HepG2 (cell line): ENCODE results near the gene COMMD7. TPM values are rescaled to one million over a fixed set of nuclear protein-coding genes. Genes with fewer than 3 reads are reported as not detected.

Experiments
- CBX2 ChIP-seq, 2 experiments: fragments of 200-600 bp in 1 of 2; sonication (generic); formaldehyde crosslinking in 1 of 2; IDR thresholded peaks; 2 replicates each; pipeline versions ENCODE4 v1.7.0 to v1.8.1; 2018 to 2022; ENCODE audit warnings: low read depth in 2 of 2, low read length in 1 of 2, mild to moderate bottlenecking in 1 of 2, missing genetic modification reagents in 1 of 2
- ETV5 ChIP-seq: IDR thresholded peaks from 2 replicates; pipeline ENCODE4 v1.6.1; 2018; ENCODE audit warnings: missing biosample characterization, missing genetic modification reagents, inconsistent platforms, borderline replicate concordance
- GTF2F1 ChIP-seq: fragments of 150-350 bp; IDR thresholded peaks from 2 replicates; pipeline ENCODE4 v1.6.1; 2014; ENCODE audit warnings: low read length
- MEF2D ChIP-seq: sonication (generic); formaldehyde crosslinking; IDR thresholded peaks from 2 replicates; pipeline ENCODE4 v1.5.1; 2020; ENCODE audit warnings: mild to moderate bottlenecking, missing genetic modification reagents
- MTF2 ChIP-seq: sonication (generic); formaldehyde crosslinking; IDR thresholded peaks from 2 replicates; pipeline ENCODE4 v1.5.0; 2020; ENCODE audit warnings: missing genetic modification reagents, borderline replicate concordance
- NFRKB ChIP-seq: fragments of 450-650 bp; IDR thresholded peaks from 2 replicates; pipeline ENCODE4 v1.6.1; 2017
- NR0B2 ChIP-seq: sonication (generic); formaldehyde crosslinking; IDR thresholded peaks from 2 replicates; pipeline ENCODE4 v1.4.0; 2020; ENCODE audit warnings: mild to moderate bottlenecking, missing genetic modification reagents
- PAXIP1 ChIP-seq: sonication (generic); formaldehyde crosslinking; conservative IDR thresholded peaks from 2 replicates; pipeline ENCODE4 v1.4.0; 2020; ENCODE audit warnings: mild to moderate bottlenecking, missing genetic modification reagents, moderate library complexity
- PHF20 ChIP-seq: sonication (generic); formaldehyde crosslinking; IDR thresholded peaks from 2 replicates; pipeline ENCODE4 v1.5.0; 2020; ENCODE audit warnings: mild to moderate bottlenecking, missing genetic modification reagents
- SIX4 ChIP-seq: sonication (generic); formaldehyde crosslinking; IDR thresholded peaks from 2 replicates; pipeline ENCODE4 v1.4.0; 2020; ENCODE audit warnings: missing genetic modification reagents
- SNAPC5 ChIP-seq: sonication (generic); formaldehyde crosslinking; IDR thresholded peaks from 2 replicates; pipeline ENCODE4 v1.8.1; 2023; ENCODE audit warnings: mild to moderate bottlenecking, missing genetic modification reagents, borderline replicate concordance
- ZBTB8A ChIP-seq: sonication (generic); formaldehyde crosslinking; IDR thresholded peaks from 2 replicates; pipeline ENCODE4 v1.4.0; 2020; ENCODE audit warnings: mild to moderate bottlenecking, low read depth, missing genetic modification reagents, borderline replicate concordance
- ZNF136 ChIP-seq: sonication (generic); formaldehyde crosslinking; IDR thresholded peaks from 2 replicates; pipeline ENCODE4 v1.8.1; 2022; ENCODE audit warnings: low read depth, mild to moderate bottlenecking, moderate library complexity, missing genetic modification reagents
- ZNF142 ChIP-seq: sonication (generic); formaldehyde crosslinking; IDR thresholded peaks from 2 replicates; pipeline ENCODE4 v1.4.0; 2020; ENCODE audit warnings: missing genetic modification reagents
- ZNF260 ChIP-seq: sonication (generic); formaldehyde crosslinking; IDR thresholded peaks from 2 replicates; pipeline ENCODE4 v1.4.0; 2020; ENCODE audit warnings: missing genetic modification reagents, low read depth, mild to moderate bottlenecking, borderline replicate concordance
- ZNF577 ChIP-seq: sonication (generic); formaldehyde crosslinking; IDR thresholded peaks from 2 replicates; pipeline ENCODE4 v1.4.0; 2020; ENCODE audit warnings: mild to moderate bottlenecking, low read depth, missing genetic modification reagents, borderline replicate concordance
- ZNF607 ChIP-seq: sonication (generic); formaldehyde crosslinking; IDR thresholded peaks from 2 replicates; pipeline ENCODE4 v1.5.1; 2020; ENCODE audit warnings: missing genetic modification reagents, mild to moderate bottlenecking, borderline replicate concordance
- ZNF737 ChIP-seq: sonication (generic); formaldehyde crosslinking; IDR thresholded peaks from 2 replicates; pipeline ENCODE4 v1.5.0; 2020; ENCODE audit warnings: missing genetic modification reagents, mild to moderate bottlenecking, borderline replicate concordance
- polyA plus RNA-seq, 8 experiments: library from polyadenylated mRNA; depleted of rRNA in 3 of 8; stranded (reverse) in 7 of 8; unstranded in 1 of 8; fragments of >200 nt; fragmentation: Illumina TruSeq in 4 of 8; extraction: Trizol in 4 of 8; gene quantifications; 2 replicates each; pipeline versions ENCODE4 v1.2.1 to v1.2.3, GENCODE V29; 2011 to 2016; ENCODE audit warnings: low read depth in 4 of 8, missing spikeins in 1 of 8, mixed read lengths in 1 of 8; ENCODE audit not compliant: insufficient read depth in 1 of 8
- total RNA-seq, 5 experiments: library from RNA; depleted of rRNA; stranded (reverse); fragments of >200 nt; fragmentation: Illumina TruSeq; extraction: Trizol; gene quantifications; 2 replicates each; pipeline ENCODE4 v1.2.3, GENCODE V29; 2016; ENCODE audit warnings: low read depth in 1 of 5

Gene COMMD7
- total and polyA plus RNA-seq, 2 of the 13 experiments (the other 11 are each of a cell fraction or from before 2014, with no cell fraction given) = 42.1 to 53.3 TPM

- peak; percentile 83 for TF ChIP-seq MEF2D (CRISPR knock-in tag)
- TF ChIP-seq SNAPC5 = no peak
- no peak for TF ChIP-seq MTF2 (CRISPR knock-in tag)
- peak; percentile 93 for TF ChIP-seq ETV5 (CRISPR knock-in tag)
- TF ChIP-seq ZNF136 (CRISPR knock-in tag) = 0 out of 2 replicates have a peak, but pooled peaks have one; percentile 46
- peak; percentile 69; the same call in 1 of the 2 replicates for TF ChIP-seq ZNF607 (CRISPR knock-in tag)
- TF ChIP-seq SIX4 = 0 out of 2 replicates have a peak, but pooled peaks have one; percentile 44
- no peak for TF ChIP-seq NR0B2
- no peak for TF ChIP-seq NFRKB
- TF ChIP-seq ZNF737 (CRISPR knock-in tag) = 0 out of 2 replicates have a peak, but pooled peaks have one; percentile 60
- TF ChIP-seq GTF2F1 = no peak
- peak; percentile 78 for TF ChIP-seq PAXIP1 (CRISPR knock-in tag)
- TF ChIP-seq CBX2 (IDR thresholded peaks at IDR 0.05; ENCODE audit: low read depth, low read length) = no peak
- no peak for TF ChIP-seq CBX2 (CRISPR knock-in tag; IDR thresholded peaks at IDR 0.05; ENCODE audit: low read depth)
- no peak for TF ChIP-seq ZNF577 (CRISPR knock-in tag)
- peak; percentile 46; the same call in 1 of the 2 replicates for TF ChIP-seq PHF20 (CRISPR knock-in tag)
- peak; percentile 74; the same call in 1 of the 2 replicates for TF ChIP-seq ZNF260 (CRISPR knock-in tag)
- TF ChIP-seq ZNF142 (CRISPR knock-in tag) = 0 out of 2 replicates have a peak, but pooled peaks have one; percentile 38
- 0 out of 2 replicates have a peak, but pooled peaks have one; percentile 75 for TF ChIP-seq ZBTB8A (CRISPR knock-in tag)
These were observed 90.3 kb downstream of the COMMD7 start (continued) for GRCh38 chr20:32652739-32653526.
